Astrocyte (in vitro differentiated cells and primary cell): Measurements from ENCODE around the gene NOVA1. TPM values are rescaled to one million over a fixed set of nuclear protein-coding genes. Genes with fewer than 3 reads are reported as not detected.

Experiments used
- DNase-seq: peaks from one replicate; pipeline ENCODE4 v3.0.0-alpha.2; 2010; ENCODE audit warnings: low read depth
- FAIRE-seq: peaks from 2 replicates; lab custom pipeline; 2011; peaks lifted over from hg19 to GRCh38; lab: Jason Lieb, UNC
- H2AFZ ChIP-seq: 2 replicates; pipeline ENCODE4 v1.6.0; 2012; ENCODE audit warnings: low read depth, low read length, inconsistent platforms
- H3K27ac ChIP-seq: 2 replicates; pipeline ENCODE4 v1.5.1; 2011; ENCODE audit warnings: low read depth, low read length, inconsistent platforms
- H3K27me3 ChIP-seq: 2 replicates; pipeline ENCODE4 v1.6.0; 2011; ENCODE audit warnings: low read length, inconsistent platforms; ENCODE audit not compliant: insufficient read depth
- H3K36me3 ChIP-seq: 2 replicates; pipeline ENCODE4 v1.5.1; 2011; ENCODE audit warnings: low read length, inconsistent platforms; ENCODE audit not compliant: insufficient read depth
- H3K4me1 ChIP-seq: 2 replicates; pipeline ENCODE4 v1.5.1; 2011; ENCODE audit warnings: low read length, inconsistent platforms; ENCODE audit not compliant: insufficient read depth
- H3K4me2 ChIP-seq: 2 replicates; pipeline ENCODE4 v1.6.0; 2012; ENCODE audit warnings: low read length, inconsistent platforms
- H3K4me3 ChIP-seq: 2 replicates; pipeline ENCODE4 v1.5.1; 2011; ENCODE audit warnings: low read depth, mild to moderate bottlenecking, low read length, inconsistent platforms; ENCODE audit not compliant: insufficient read depth
- H3K79me2 ChIP-seq: 2 replicates; pipeline ENCODE4 v1.6.0; 2012; ENCODE audit warnings: mild to moderate bottlenecking, low read length, inconsistent platforms; ENCODE audit not compliant: insufficient read depth
- H3K9ac ChIP-seq: 2 replicates; pipeline ENCODE4 v1.6.0; 2012; ENCODE audit warnings: mild to moderate bottlenecking, low read length, inconsistent platforms
- H3K9me3 ChIP-seq: 2 replicates; pipeline ENCODE4 v1.5.1; 2012; ENCODE audit warnings: low read depth, mild to moderate bottlenecking, low read length, inconsistent platforms; ENCODE audit not compliant: insufficient read depth
- H4K20me1 ChIP-seq: 2 replicates; pipeline ENCODE4 v1.6.0; 2012; ENCODE audit warnings: low read length, inconsistent platforms; ENCODE audit not compliant: insufficient read depth
- H3K27ac Mint-ChIP-seq: one replicate; pipeline ENCODE4 v1.8.0; 2021; ENCODE audit warnings: mild to moderate bottlenecking, mixed read lengths; ENCODE audit not compliant: unreplicated experiment
- H3K27me3 Mint-ChIP-seq: one replicate; pipeline ENCODE4 v1.8.0; 2021; ENCODE audit warnings: low read depth, mixed read lengths; ENCODE audit not compliant: unreplicated experiment
- H3K36me3 Mint-ChIP-seq: one replicate; pipeline ENCODE4 v1.8.0; 2021; ENCODE audit warnings: low read depth, mixed read lengths; ENCODE audit not compliant: unreplicated experiment
- H3K4me1 Mint-ChIP-seq: one replicate; pipeline ENCODE4 v1.8.0; 2021; ENCODE audit warnings: low read depth, mixed read lengths; ENCODE audit not compliant: unreplicated experiment
- H3K4me3 Mint-ChIP-seq: one replicate; pipeline ENCODE4 v1.8.0; 2021; ENCODE audit warnings: mild to moderate bottlenecking, moderate library complexity, mixed read lengths; ENCODE audit not compliant: unreplicated experiment
- H3K9me3 Mint-ChIP-seq: one replicate; pipeline ENCODE4 v1.8.0; 2021; ENCODE audit warnings: mild to moderate bottlenecking, mixed read lengths; ENCODE audit not compliant: unreplicated experiment
- EZH2 ChIP-seq: IDR thresholded peaks from 2 replicates; pipeline ENCODE4 v1.6.1; 2012; ENCODE audit warnings: mild to moderate bottlenecking, low read length, inconsistent platforms; ENCODE audit not compliant: insufficient read depth
- total RNA-seq: library from RNA; stranded (reverse); gene quantifications from 2 replicates; pipeline ENCODE4 v1.2.1, GENCODE V29; 2021
- TF ChIP-seq, protein P1 (sequence below): IDR thresholded peaks from 2 replicates; pipeline ENCODE4 v1.5.1; 2011; ENCODE audit warnings: low read depth, mild to moderate bottlenecking, inconsistent platforms, low read length, moderate library complexity; ENCODE audit not compliant: insufficient read depth

NOVA1 gene
- total RNA-seq, 1 donor from 2014 or later: 8.9 TPM

DNA sequence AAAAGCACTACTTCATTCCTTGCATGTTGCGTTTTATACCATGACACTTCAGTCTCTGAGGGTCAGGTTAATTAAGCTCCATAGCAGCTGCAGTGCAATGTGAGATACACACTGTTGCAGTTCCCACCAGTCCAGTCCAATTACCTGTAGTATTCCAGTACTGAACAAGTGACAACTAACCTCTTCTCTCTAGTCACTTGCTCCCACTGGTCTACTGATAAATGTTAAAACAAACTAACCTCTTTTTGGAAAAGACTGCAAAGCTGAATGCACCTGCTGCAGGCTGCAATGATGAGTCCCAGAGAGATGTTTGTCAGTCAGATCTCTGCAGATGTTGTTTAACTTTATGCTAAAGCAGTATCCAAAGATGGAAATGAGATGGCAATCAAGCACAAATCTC, 7.9 kb downstream of the NOVA1 start:
- no peaks in the 10 kb centered on the region for H3K27me3 Mint-ChIP-seq
- Histone ChIP-seq H3K4me2 (no peak overlapping the region), H3K9me3 (no peaks in the 10 kb centered on the region), H3K27me3 (no peaks in the 10 kb centered on the region), H3K79me2 (no peaks in the 10 kb centered on the region), H3K27ac (no peak overlapping the region), H3K4me1 (no peaks in the 10 kb centered on the region), H2AFZ (no peak overlapping the region), H3K9ac (no peak overlapping the region), H3K4me3 (no peak overlapping the region), H4K20me1 (no peaks in the 10 kb centered on the region), H3K36me3 (no peaks in the 10 kb centered on the region)
- no peak overlapping the region for H3K27ac Mint-ChIP-seq
- FAIRE-seq: no peak
- DNase-seq: no peak
- no peak overlapping the region for H3K4me3 Mint-ChIP-seq
- no peaks in the 10 kb centered on the region for H3K36me3 Mint-ChIP-seq
- TF ChIP-seq EZH2: no peak
- TF ChIP-seq, protein P1, sequence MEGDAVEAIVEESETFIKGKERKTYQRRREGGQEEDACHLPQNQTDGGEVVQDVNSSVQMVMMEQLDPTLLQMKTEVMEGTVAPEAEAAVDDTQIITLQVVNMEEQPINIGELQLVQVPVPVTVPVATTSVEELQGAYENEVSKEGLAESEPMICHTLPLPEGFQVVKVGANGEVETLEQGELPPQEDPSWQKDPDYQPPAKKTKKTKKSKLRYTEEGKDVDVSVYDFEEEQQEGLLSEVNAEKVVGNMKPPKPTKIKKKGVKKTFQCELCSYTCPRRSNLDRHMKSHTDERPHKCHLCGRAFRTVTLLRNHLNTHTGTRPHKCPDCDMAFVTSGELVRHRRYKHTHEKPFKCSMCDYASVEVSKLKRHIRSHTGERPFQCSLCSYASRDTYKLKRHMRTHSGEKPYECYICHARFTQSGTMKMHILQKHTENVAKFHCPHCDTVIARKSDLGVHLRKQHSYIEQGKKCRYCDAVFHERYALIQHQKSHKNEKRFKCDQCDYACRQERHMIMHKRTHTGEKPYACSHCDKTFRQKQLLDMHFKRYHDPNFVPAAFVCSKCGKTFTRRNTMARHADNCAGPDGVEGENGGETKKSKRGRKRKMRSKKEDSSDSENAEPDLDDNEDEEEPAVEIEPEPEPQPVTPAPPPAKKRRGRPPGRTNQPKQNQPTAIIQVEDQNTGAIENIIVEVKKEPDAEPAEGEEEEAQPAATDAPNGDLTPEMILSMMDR: no peak
- H3K4me1 Mint-ChIP-seq: peaks cover under 1% of the 10 kb centered on the region
- H3K9me3 Mint-ChIP-seq: no peaks in the 10 kb centered on the region

DNA sequence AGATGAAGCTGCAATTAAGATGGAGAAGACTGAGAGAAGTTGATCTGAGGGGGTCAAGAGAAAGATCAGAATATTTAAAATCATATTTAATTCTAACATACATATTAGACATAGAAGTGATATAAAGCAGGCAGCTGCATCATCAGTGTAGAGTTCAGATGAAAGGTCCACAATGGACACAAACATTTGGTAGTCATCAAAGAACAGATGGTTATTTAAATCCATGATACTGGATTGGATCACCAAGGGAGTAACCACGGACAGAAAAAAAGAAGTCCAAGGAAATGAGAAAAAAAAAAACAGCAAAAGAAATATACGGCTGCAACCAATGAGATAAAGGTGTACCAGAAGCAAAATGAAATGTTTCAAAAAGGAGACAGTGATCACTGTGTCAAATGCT, 20.1 kb downstream of the NOVA1 start:
- Mint-ChIP-seq H3K36me3 (no peaks in the 10 kb centered on the region), H3K4me1 (no peaks in the 10 kb centered on the region), H3K4me3 (no peak overlapping the region), H3K27me3 (no peaks in the 10 kb centered on the region), H3K9me3 (no peaks in the 10 kb centered on the region), H3K27ac (no peak overlapping the region)
- FAIRE-seq (no peak), DNase-seq (no peak)
- Histone ChIP-seq H3K27ac (no peak overlapping the region), H3K79me2 (no peaks in the 10 kb centered on the region), H4K20me1 (no peaks in the 10 kb centered on the region), H3K9ac (no peak overlapping the region), H2AFZ (no peak overlapping the region), H3K4me1 (no peaks in the 10 kb centered on the region), H3K27me3 (no peaks in the 10 kb centered on the region), H3K9me3 (no peaks in the 10 kb centered on the region), H3K4me3 (no peak overlapping the region), H3K36me3 (no peaks in the 10 kb centered on the region), H3K4me2 (no peak overlapping the region)
- no peak for TF ChIP-seq EZH2
- TF ChIP-seq, protein P1: no peak

DNA sequence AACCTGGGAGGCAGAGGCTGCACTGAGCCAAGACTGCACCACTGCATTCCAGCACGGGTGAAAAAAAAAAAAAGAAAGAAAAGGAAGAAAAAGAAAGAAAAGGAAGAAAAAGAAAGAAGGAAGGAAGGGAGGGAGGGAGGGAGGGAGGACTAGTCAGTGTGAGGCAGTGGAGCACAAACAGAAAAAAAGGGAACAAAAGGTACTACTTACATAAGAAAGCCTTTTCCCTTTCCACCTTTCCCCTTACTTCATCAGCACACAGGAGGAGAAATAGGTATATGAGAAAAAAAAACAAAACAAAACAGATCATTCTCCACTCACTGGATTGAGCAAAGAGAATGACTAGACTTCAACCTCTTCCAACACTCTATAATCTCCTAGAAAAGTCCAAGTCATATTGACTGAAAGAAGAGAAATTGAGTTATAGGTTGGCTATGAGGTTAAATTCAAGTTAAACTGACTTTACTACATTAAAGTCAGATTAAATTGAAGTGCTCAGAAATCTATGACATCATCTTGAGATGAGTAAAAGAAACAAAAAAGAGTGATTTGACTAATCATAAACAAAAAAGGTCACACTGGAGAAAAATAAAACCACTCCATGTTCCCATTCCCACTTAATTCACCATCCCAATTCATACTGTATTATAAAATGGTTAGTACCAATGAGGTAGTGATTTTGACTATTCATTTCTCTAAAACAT, 43.6 kb downstream of the NOVA1 start:
- H3K36me3 Mint-ChIP-seq: no peaks in the 10 kb centered on the region
- Histone ChIP-seq H2AFZ (no peak overlapping the region), H3K79me2 (no peaks in the 10 kb centered on the region), H3K4me2 (no peak overlapping the region), H3K27me3 (no peaks in the 10 kb centered on the region), H4K20me1 (no peaks in the 10 kb centered on the region), H3K9ac (no peak overlapping the region), H3K4me1 (no peaks in the 10 kb centered on the region), H3K36me3 (no peaks in the 10 kb centered on the region), H3K4me3 (no peak overlapping the region), H3K27ac (no peak overlapping the region), H3K9me3 (no peaks in the 10 kb centered on the region)
- FAIRE-seq (no peak), DNase-seq (no peak)
- no peaks in the 10 kb centered on the region for H3K4me1 Mint-ChIP-seq
- H3K4me3 Mint-ChIP-seq: no peak overlapping the region
- H3K9me3 Mint-ChIP-seq: peaks cover 2% of the 10 kb centered on the region
- TF ChIP-seq, protein P1: no peak
- no peak for TF ChIP-seq EZH2
- H3K27ac Mint-ChIP-seq: no peak overlapping the region
- H3K27me3 Mint-ChIP-seq: no peaks in the 10 kb centered on the region
